Neutrophil (primary cell): ENCODE measurements around the gene MAMLD1.

Experiments used
- H3K27ac ChIP-seq: fragments of 200-600 bp; sonication (generic); 2 replicates; pipeline ENCODE4 v1.5.1; 2016; ENCODE audit warnings: mild to moderate bottlenecking, moderate library complexity
- H3K27me3 ChIP-seq: fragments of 200-600 bp; sonication (generic); 2 replicates; pipeline ENCODE4 v1.6.0; 2016; ENCODE audit warnings: mild to moderate bottlenecking
- H3K36me3 ChIP-seq: fragments of 200-600 bp; sonication (generic); 2 replicates; pipeline ENCODE4 v1.5.1; 2017
- H3K4me1 ChIP-seq, 2 experiments: fragments of 200-600 bp in 1 of 2; sonication (generic) in 1 of 2; 1 replicate in 1 of 2; 2 replicates in 1 of 2; pipeline versions ENCODE4 v1.5.1 to v1.6.1; 2013 to 2016; ENCODE audit warnings: low read depth in 1 of 2, low read length in 1 of 2, mild to moderate bottlenecking in 1 of 2, moderate library complexity in 1 of 2; ENCODE audit not compliant: control insufficient read depth in 1 of 2, insufficient read depth in 1 of 2
- H3K4me3 ChIP-seq, 2 experiments: fragments of 200-600 bp in 1 of 2; sonication (generic) in 1 of 2; 1 replicate in 1 of 2; 2 replicates in 1 of 2; pipeline ENCODE4 v1.5.1; 2013 to 2016; ENCODE audit warnings: low read depth in 1 of 2, low read length in 1 of 2, mild to moderate bottlenecking in 1 of 2, moderate library complexity in 1 of 2
- H3K9me3 ChIP-seq: fragments of 200-600 bp; sonication (generic); 2 replicates; pipeline ENCODE4 v1.5.1; 2016
- CTCF ChIP-seq: fragments of 200-600 bp; sonication (generic); IDR thresholded peaks from 2 replicates; pipeline ENCODE4 v1.5.1; 2016; ENCODE audit warnings: antibody characterized with exemption

MAMLD1 gene

DNA sequence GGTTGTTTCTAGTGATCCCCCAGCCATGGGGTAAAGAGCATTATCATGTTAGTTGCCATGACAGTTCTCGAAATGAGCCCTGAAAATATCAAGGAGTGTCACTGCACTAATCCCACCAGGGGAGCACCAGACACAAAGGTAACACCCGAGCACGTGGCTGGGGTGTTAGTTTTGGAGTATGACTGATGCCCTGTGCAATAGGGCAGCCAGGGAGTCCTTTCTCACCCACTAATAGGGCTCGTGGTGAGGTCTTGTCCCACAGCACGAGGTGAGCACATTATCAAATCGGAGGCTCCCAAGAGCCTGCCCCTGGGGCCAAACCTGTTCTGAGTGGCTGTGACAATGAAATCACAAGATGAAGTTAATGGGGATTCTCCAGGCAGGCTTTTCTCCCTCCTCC lies 9.6 kb downstream of the MAMLD1 start:
- no peaks in the 10 kb centered on the region for H3K4me1 ChIP-seq
- H3K9me3 ChIP-seq = no peaks in the 10 kb centered on the region
- H3K27ac ChIP-seq = no peak overlapping the region
- H3K4me3 ChIP-seq = no peak overlapping the region
- H3K27me3 ChIP-seq = no peaks in the 10 kb centered on the region
- no peak for TF ChIP-seq CTCF
- H3K36me3 ChIP-seq = no peaks in the 10 kb centered on the region

GRCh38 chrX:150375243-150375770 lies 12.2 kb downstream of the MAMLD1 start:
- Histone ChIP-seq H3K4me3 (no peak overlapping the region), H3K36me3 (no peaks in the 10 kb centered on the region), H3K9me3 (no peaks in the 10 kb centered on the region), H3K4me1 (no peaks in the 10 kb centered on the region), H3K27me3 (no peaks in the 10 kb centered on the region), H3K27ac (no peak overlapping the region)
- no peak for TF ChIP-seq CTCF

DNA sequence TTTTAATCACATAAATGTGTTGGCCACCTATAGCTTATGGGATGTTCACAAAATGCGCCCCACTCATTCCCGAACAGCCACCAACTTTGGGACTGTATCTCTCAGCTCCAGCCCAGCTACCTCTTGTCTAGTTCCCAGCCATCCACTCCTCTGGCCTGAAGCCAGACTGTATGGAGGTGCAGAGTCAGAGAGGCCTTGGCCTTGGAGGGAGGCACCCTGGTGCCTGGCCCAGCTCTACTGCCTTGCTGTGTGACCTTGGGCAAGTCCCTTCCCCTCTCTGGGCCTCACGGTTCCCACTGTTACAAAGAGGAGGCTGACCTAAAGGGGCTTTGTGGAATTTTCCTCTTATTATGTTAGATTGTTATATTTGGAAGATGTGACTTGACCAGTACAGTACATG lies 13.9 kb downstream of the MAMLD1 start:
- H3K27me3 ChIP-seq = no peaks in the 10 kb centered on the region
- no peak for TF ChIP-seq CTCF
- no peaks in the 10 kb centered on the region for H3K36me3 ChIP-seq
- no peak overlapping the region for H3K27ac ChIP-seq
- H3K4me1 ChIP-seq = no peaks in the 10 kb centered on the region
- H3K9me3 ChIP-seq = no peaks in the 10 kb centered on the region
- no peak overlapping the region for H3K4me3 ChIP-seq

- H3K36me3 ChIP-seq = no peaks in the 10 kb centered on the region
- no peak for TF ChIP-seq CTCF
- H3K4me1 ChIP-seq = no peaks in the 10 kb centered on the region
- no peaks in the 10 kb centered on the region for H3K9me3 ChIP-seq
- H3K27ac ChIP-seq = no peak overlapping the region
- H3K27me3 ChIP-seq = no peaks in the 10 kb centered on the region
- H3K4me3 ChIP-seq = no peak overlapping the region
These were observed 41.9 kb downstream of the MAMLD1 start for GRCh38 chrX:150405006-150405405.

DNA sequence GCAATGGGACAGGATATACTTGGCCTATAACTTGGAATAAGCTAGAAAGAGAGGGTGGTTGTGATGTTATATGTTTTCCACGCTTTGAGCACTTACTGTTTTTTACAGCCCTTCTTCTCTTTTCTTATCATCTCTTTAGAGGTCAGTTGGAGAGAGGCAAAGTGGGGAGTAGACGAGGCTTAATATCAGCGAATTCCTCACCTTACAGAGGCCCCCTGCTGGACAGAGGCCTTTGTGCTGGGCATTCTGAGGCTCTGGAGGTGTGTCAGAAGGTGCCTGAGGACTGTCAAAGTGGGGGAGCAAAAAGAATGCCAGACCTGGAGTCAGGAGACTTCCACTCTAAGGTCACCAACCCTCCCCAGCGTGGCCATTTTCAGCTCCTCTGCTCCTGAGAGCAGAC lies 42.5 kb downstream of the MAMLD1 start:
- no peaks in the 10 kb centered on the region for H3K4me1 ChIP-seq
- H3K27me3 ChIP-seq = no peaks in the 10 kb centered on the region
- H3K36me3 ChIP-seq = no peaks in the 10 kb centered on the region
- H3K9me3 ChIP-seq = no peaks in the 10 kb centered on the region
- H3K4me3 ChIP-seq = no peak overlapping the region
- no peak overlapping the region for H3K27ac ChIP-seq
- TF ChIP-seq CTCF = no peak

DNA sequence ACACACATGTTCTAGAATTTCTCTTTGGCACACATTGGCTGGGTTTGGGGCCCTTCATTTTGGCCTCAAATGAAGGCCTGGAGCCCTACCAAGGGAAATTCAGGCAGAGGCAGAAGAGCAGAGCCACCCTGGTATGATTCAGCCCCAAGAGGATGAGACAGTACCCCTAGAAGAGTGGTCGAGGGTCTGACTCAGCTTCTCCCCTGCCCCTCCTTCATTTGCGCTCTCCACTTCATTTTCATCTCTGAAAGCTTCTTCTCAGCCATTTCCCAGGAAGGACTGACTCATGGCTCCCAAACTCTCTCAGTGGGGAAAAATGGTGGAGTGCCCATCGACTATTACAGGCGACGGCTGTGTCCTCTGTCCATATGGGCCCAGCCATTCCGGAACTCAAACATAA lies 43.5 kb downstream of the MAMLD1 start:
- no peak for TF ChIP-seq CTCF
- Histone ChIP-seq H3K27me3 (no peaks in the 10 kb centered on the region), H3K27ac (no peak overlapping the region), H3K4me3 (no peak overlapping the region), H3K36me3 (no peaks in the 10 kb centered on the region), H3K4me1 (no peaks in the 10 kb centered on the region), H3K9me3 (no peaks in the 10 kb centered on the region)
